NCI-H526 (cell line): Measurements from ENCODE around the gene OR10H4.
"Not testable (repeated sequence)": the region's sequence is repeated elsewhere in the genome, so short reads cannot be mapped to it uniquely, and the experiment has no call there.

Experiments
- DNase-seq, 2 experiments: peaks; one replicate each; lab custom pipeline; 2025; lab: John Stamatoyannopoulos, UW

The OR10H4 gene

DNA sequence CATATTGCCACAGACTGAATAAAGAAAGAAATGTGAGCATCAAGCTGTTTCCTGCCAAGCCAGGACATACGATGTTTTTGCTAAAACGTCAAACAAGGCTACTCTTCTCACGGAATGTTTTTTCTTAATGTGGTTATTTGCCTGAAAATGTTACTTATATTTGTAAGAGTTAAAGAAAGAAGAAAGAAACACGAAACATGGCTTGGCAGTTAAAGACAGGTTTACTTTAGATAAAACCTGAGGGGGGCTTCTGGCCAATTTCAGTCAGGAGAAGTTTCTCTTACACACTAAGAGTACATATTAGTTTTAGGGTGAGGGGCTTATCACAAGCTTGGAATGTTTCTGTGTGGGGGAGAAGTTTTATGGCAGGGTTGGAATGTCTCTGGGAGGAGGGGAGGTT, 4.4 kb upstream of the OR10H4 start:
- no peak for DNase-seq

- DNase-seq: no peak
These were observed 3.5 kb upstream of the OR10H4 start for GRCh38 chr19:15945301-15945700.

DNA sequence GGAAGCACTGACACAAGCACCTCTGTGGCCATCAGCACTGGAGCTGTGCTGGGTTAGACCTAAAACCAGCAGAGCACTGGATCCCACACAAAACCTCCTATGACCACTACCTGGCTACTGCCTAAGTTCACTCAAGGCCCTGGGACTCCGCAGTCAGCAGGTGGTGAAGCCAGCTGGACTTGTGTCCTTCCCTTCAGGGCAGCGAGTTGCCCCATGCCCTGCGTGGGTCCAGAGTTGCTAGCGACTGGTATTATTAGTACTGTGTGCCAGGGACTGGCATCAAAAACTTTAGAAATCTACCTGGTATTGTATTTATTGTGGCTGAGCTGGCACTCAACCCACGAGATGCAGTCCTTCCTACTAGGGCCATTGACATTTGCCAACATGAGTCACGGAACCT, 6.0 kb downstream of the OR10H4 start:
- no peak for DNase-seq

DNA sequence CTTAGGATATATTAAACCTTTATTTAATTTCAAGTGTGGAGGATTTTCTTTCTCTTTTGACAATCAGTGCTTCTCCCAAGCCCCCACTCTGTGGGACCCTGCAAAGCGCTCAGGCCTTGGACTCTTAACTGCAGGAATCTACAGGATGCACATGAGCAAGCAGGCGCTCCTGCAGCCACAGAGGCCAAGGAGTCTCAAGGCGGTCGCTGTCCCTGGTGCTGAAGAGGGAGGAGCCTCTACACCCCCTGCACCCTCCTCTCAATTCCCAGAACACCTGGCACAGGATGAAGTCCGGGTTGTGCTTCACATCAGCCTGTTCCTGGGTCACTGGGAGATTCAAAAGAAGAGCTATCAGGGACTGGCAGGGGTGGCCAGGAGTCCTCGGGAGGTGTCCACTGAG, 13.5 kb downstream of the OR10H4 start:
- no peak for DNase-seq

GRCh38 chr19:15964231-15964630, 15.4 kb downstream of the OR10H4 start:
- DNase-seq: no peak

DNA sequence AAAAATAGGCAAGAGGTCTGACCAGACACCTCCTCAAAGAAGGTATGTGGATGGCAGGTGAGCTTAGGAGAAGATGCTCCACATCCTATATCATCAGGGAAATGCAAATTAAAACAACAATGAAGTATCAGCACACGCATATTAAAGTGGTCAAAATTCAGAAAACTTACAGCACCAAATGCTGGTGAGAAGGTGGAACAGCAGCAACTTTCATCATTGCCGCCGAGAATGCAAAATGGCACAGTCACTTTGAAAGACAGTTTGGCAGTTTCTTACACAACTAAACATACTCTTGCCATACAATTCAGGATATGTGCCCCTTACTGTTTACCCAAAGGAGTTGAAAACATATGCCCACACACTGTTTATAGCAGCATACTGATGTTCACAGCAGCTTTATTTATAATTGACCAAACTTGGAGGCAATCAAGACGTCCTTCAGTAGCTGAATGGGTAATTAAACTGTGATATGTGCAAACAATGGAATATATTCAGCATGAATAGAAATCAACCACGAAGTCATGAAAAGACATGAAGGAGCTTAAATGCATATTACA, 22.5 kb downstream of the OR10H4 start:
- no peak for DNase-seq

DNA sequence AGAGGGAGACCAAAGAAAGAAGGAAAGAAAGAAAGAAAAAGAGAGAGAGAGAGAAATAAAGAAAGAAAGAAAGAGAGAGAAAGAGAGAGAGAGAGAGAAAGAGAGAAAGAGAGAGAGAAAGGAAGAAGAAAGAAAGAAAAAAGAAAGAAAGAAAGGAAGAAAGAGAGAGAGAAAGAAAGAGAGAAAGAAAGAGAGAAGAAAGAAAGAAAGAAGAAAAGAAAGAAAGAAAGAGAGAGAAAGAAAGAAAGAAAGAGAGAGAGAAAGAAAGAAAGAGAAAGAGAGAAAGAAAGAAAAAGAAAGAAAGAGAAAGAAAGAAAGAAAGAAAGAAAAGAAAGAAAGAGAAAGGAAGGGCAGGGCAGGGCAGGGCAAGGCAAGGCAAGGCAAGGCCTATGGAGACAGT, 23.2 kb downstream of the OR10H4 start:
- DNase-seq: not testable (repeated sequence)

DNA sequence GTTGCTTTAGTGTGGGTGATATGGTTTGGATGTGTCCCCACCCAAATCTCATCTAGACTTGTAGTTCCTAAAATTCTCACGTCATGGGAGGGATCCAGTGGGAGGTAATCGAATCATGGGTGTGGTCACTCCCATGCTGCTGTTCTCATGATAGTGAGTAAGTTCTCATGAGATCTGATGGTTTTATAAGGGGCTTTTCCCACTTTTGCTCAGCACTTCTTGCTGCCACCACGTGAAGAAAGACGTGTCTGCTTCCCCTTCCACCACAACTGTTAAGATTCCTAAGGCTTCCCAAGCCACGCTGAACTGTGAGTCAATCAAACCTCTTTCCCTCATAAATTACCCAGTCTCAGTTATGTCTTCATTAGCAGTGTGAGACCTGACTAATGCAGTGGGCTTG, 26.0 kb downstream of the OR10H4 start:
- DNase-seq: no peak

- peak; percentile 41 to 57 for DNase-seq
These were observed 28.3 kb downstream of the OR10H4 start for GRCh38 chr19:15976836-15977689.

DNA sequence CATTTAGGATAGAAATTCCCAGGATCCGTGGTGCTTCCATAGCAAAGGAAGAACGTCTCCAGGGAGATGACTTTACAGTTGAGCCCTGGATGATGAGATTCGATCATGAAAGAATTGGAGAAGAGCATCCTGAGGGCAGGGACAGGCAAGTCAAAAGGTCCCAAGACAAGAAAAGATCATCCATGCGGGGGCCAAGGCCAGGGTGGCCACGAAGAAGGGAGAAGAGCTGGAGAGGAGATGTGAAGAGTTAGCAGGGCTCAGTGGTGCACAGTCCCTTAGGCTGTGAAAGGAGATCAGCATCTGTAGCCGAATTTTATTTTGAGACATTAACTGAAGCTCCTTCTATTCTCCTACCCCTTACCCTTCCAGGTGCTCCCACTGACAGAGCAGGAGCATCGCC, 28.9 kb downstream of the OR10H4 start:
- DNase-seq: no peak

DNA sequence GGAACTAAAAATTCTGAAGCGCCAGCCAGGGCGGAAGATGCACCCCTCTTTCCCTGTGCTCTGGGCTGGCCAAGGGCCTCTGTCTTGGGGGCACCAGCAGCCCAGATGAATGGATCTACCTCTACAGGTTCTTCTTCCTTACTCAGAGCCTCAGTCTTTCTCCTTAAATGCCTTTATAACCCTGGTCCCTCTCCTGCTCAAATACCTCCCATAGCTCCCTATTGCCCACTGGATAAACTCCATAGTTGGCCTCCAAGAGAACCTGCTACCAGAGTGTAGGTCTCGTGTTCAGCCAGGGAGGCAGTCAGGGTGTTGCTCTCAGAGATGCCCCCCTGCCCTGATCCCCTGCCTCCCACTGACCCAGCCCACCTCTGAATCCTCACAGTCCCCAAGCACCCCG, 30.5 kb downstream of the OR10H4 start:
- no peak for DNase-seq

DNA sequence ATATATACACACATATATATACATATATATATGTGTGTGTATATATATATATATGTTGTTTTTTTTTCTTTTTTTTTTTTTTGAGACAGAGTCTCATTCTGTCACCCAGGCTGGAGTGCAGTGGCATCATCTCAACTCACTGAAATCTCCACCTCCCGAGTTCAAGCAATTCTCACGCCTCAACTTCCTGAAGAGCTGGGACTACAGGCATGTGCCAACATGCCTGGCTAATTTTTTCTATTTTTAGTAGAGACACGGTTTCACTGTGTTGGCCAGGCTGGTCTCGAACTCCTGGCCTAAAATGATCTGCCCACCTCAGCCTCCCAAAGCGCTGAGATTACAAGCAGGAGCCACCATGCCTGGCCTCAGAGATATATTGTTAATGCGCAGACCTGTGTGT, 37.0 kb downstream of the OR10H4 start:
- not testable (repeated sequence) for DNase-seq

DNA sequence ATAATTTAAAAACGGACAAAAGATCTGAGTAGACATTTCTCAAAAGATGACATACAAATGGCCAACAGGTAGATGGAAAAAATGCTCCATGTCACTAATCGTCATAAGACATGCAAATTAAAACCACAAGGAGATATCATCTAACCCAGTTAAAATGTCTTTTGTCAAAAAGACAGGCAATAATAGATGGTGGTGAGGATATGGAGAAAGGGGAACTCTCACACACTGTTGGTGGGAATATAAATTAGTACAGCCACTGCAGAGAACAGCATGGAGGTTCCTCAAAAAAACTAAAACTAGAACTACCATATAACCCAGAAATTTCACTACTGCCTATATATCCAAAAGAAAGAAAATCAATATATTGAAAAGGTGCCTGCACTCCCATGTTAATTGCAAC, 37.9 kb downstream of the OR10H4 start:
- DNase-seq: peak in 1 of 2 experiments; percentile 2

DNA sequence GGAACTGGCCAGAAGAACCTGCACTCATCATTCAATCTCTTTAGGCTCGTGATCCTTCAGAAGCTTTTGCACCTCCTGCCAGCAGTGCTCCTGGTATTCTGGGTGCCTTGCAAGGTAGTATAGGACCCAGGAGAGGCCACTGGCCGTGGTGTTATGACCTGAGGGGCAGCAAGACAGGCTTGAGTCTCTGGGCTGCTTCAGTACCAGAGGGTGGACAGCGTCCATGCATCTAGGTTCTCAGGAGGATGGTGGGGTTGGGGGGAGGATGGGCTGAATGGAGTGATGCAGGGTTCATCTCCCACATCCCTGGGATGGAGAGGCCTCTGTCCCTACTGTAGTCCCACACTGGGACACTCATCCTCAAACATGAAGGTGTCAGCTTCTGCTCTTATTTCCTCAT, 41.1 kb downstream of the OR10H4 start:
- no peak for DNase-seq

- DNase-seq: no peak
These were observed 42.8 kb downstream of the OR10H4 start for GRCh38 chr19:15991602-15992001.

DNA sequence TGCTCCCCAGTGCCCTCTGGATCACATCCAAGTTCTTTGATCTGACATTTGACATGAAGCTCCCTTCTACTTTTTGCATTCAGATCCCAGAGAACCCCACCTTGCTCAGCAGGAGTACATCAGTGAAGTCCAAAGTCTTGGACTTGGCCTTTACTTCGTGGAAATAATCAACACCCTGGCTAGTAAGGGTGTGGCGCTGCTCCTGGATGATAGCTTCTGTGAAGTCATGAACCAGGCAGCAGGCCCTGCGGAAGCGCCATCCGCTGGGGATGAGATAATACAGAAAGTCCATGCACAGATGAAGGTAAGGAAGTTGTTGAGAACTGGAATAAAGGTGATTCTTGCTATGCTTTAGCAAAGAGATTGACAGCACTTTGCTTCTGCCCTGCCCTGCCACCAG, 43.2 kb downstream of the OR10H4 start:
- DNase-seq: no peak

GRCh38 chr19:15995536-15995935, 46.7 kb downstream of the OR10H4 start:
- no peak for DNase-seq

DNA sequence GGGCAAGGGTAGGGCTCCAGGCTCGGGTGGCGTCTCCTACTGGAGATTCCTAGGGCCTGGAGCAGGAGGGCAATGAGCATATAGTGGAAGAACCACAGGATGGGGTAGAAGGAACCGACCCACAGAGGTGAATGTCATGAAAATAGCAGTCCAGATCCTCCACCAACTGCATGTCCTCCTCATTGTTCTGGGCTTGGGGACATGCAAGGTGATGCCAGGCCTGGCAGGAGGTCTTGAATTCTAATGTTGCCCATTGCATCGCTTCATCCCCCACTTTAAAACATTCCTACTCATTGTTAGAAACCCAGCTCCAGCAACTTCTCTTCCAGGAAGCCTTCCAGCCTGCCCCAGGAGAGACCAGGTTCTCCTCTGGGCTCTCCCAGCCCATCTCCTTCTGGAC, 49.4 kb downstream of the OR10H4 start:
- no peak for DNase-seq
